ENCODE results near the gene SP5. TPM values are rescaled to one million over a fixed set of nuclear protein-coding genes. Genes with fewer than 3 reads are reported as not detected.

The SP5 gene
- not detected in 2 replicates for total RNA-seq

GRCh38 chr2:170715062-170715931 lies at the start of gene SP5:
SP5 (plus strand) TSS chr2:170715337; CDS start chr2:170715513, 176 bp downstream.

Other genes starting within 250 kb of the SP5 start
- gene ERICH2, start 55.0 kb downstream of the SP5 start, total RNA-seq, result not detected in 2 replicates
- not detected in 2 replicates for gene GAD1, start 101.5 kb downstream of the SP5 start, total RNA-seq
- gene GORASP2, start 213.9 kb downstream of the SP5 start, total RNA-seq, result 54.4 and 72.5 TPM in 2 replicates

Measured in mesangial cell (primary cell).